GM18520 (cell line): ENCODE measurements around the gene ROPN1B.
"Not testable (repeated sequence)": the region's sequence is repeated elsewhere in the genome, so short reads cannot be mapped to it uniquely, and the experiment has no call there.

Experiments used
- ATAC-seq: cut with Tn5 transposase; IDR thresholded peaks from one replicate; pipeline ENCODE4 v1.9.1; 2021; ENCODE audit not compliant: unreplicated experiment

The ROPN1B gene

GRCh38 chr3:125968701-125969592 lies at the start of gene ROPN1B:
TSS of gene ROPN1B (plus strand) at chr3:125969178. CDS start at chr3:125972055, 2,877 bp downstream.
- ATAC-seq: not testable (repeated sequence)

GRCh38 chr3:125920191-125920590 lies 48.8 kb upstream of the ROPN1B start:
- ATAC-seq: not testable (repeated sequence)

- ATAC-seq: not testable (repeated sequence)
Measured at GRCh38 chr3:125920751-125921279, 48.2 kb upstream of the ROPN1B start.

- not testable (repeated sequence) for ATAC-seq
Measured at GRCh38 chr3:125921712-125922111, 47.3 kb upstream of the ROPN1B start.

GRCh38 chr3:125923324-125924115 lies 45.5 kb upstream of the ROPN1B start:
- not testable (repeated sequence) for ATAC-seq

GRCh38 chr3:125924276-125924675 lies 44.7 kb upstream of the ROPN1B start:
- not testable (repeated sequence) for ATAC-seq

- ATAC-seq: not testable (repeated sequence)
Measured at GRCh38 chr3:125925727-125926126, 43.3 kb upstream of the ROPN1B start.

GRCh38 chr3:125928771-125929545 lies 40.0 kb upstream of the ROPN1B start:
- not testable (repeated sequence) for ATAC-seq

- not testable (repeated sequence) for ATAC-seq
Measured at GRCh38 chr3:125929765-125930164, 39.2 kb upstream of the ROPN1B start.

GRCh38 chr3:125931355-125931880 lies 37.6 kb upstream of the ROPN1B start:
- ATAC-seq: not testable (repeated sequence)

GRCh38 chr3:125933397-125934173 lies 35.4 kb upstream of the ROPN1B start:
- not testable (repeated sequence) for ATAC-seq

GRCh38 chr3:125935252-125935874 lies 33.6 kb upstream of the ROPN1B start:
- ATAC-seq: not testable (repeated sequence)

GRCh38 chr3:125936210-125936815 lies 32.7 kb upstream of the ROPN1B start:
- not testable (repeated sequence) for ATAC-seq

- not testable (repeated sequence) for ATAC-seq
Measured at GRCh38 chr3:125936891-125937290, 32.1 kb upstream of the ROPN1B start.

GRCh38 chr3:125947806-125948205 lies 21.2 kb upstream of the ROPN1B start:
- ATAC-seq: not testable (repeated sequence)

- not testable (repeated sequence) for ATAC-seq
Measured at GRCh38 chr3:125948901-125949300, 20.1 kb upstream of the ROPN1B start.

GRCh38 chr3:125951176-125951575 lies 17.8 kb upstream of the ROPN1B start:
- ATAC-seq: not testable (repeated sequence)

- not testable (repeated sequence) for ATAC-seq
Measured at GRCh38 chr3:125957020-125957419, 12.0 kb upstream of the ROPN1B start.
